Mesenchymal stem cell (in vitro differentiated cells and primary cell): ENCODE data around the gene C11orf21.

Source experiments
- DNase-seq: peaks from one replicate; pipeline ENCODE4 v3.0.0-alpha.2; 2013
- H2AFZ ChIP-seq: one replicate; pipeline ENCODE4 v1.6.1; 2013; ENCODE audit warnings: low read depth, mild to moderate bottlenecking, control low read depth, inconsistent platforms, low read length, moderate library complexity
- H2AK5ac ChIP-seq: 2 replicates; pipeline ENCODE4 v1.6.1; 2013; ENCODE audit warnings: low read length, moderate library complexity, mild to moderate bottlenecking, inconsistent platforms; ENCODE audit not compliant: severe bottlenecking
- H2BK120ac ChIP-seq: one replicate; pipeline ENCODE4 v1.6.1; 2013; ENCODE audit warnings: low read depth, mild to moderate bottlenecking, inconsistent platforms, low read length, moderate library complexity
- H2BK12ac ChIP-seq, 2 experiments: one replicate each; pipeline ENCODE4 v1.6.1; 2013; ENCODE audit warnings: inconsistent platforms in 2 of 2, low read length in 2 of 2, mild to moderate bottlenecking in 2 of 2, moderate library complexity in 2 of 2, control low read depth in 1 of 2
- H2BK15ac ChIP-seq: one replicate; pipeline ENCODE4 v1.6.1; 2013; ENCODE audit warnings: mild to moderate bottlenecking, low read depth, inconsistent platforms; ENCODE audit not compliant: poor library complexity, severe bottlenecking
- H2BK5ac ChIP-seq: 2 replicates; pipeline ENCODE4 v1.6.1; 2013; ENCODE audit warnings: low read depth, mild to moderate bottlenecking, low read length, control low read depth, inconsistent platforms; ENCODE audit not compliant: poor library complexity, severe bottlenecking
- H3K14ac ChIP-seq, 2 experiments: one replicate each; pipeline ENCODE4 v1.6.1; 2013; ENCODE audit warnings: inconsistent platforms in 2 of 2, low read length in 2 of 2, control low read depth in 1 of 2, mild to moderate bottlenecking in 1 of 2, moderate library complexity in 1 of 2
- H3K18ac ChIP-seq, 2 experiments: one replicate each; pipeline ENCODE4 v1.6.1; 2013; ENCODE audit warnings: inconsistent platforms in 2 of 2, low read length in 2 of 2, control low read depth in 1 of 2, low read depth in 1 of 2, mild to moderate bottlenecking in 1 of 2
- H3K23ac ChIP-seq, 2 experiments: one replicate each; pipeline ENCODE4 v1.6.1; 2013; ENCODE audit warnings: inconsistent platforms in 2 of 2, low read length in 2 of 2, mild to moderate bottlenecking in 2 of 2, moderate library complexity in 2 of 2, control low read depth in 1 of 2
- H3K27ac ChIP-seq: 2 replicates; pipeline ENCODE4 v1.5.1; 2013; ENCODE audit warnings: mild to moderate bottlenecking, moderate library complexity, low read length, control low read depth, inconsistent platforms; ENCODE audit not compliant: poor library complexity, severe bottlenecking
- H3K27me3 ChIP-seq, 2 experiments: 2 replicates each; pipeline versions ENCODE4 v1.6.1 to v1.7.0; 2013; ENCODE audit warnings: low read length in 2 of 2, mild to moderate bottlenecking in 2 of 2, moderate library complexity in 2 of 2, control low read depth in 1 of 2, inconsistent platforms in 1 of 2; ENCODE audit not compliant: control insufficient read depth in 1 of 2, insufficient read depth in 1 of 2
- H3K36me3 ChIP-seq, 2 experiments: 2 replicates each; pipeline versions ENCODE4 v1.6.1 to v1.7.0; 2013; ENCODE audit warnings: low read length in 2 of 2, control low read depth in 1 of 2, inconsistent platforms in 1 of 2, low read depth in 1 of 2, mild to moderate bottlenecking in 1 of 2; ENCODE audit not compliant: insufficient read depth in 2 of 2, control insufficient read depth in 1 of 2
- H3K4ac ChIP-seq, 2 experiments: one replicate each; pipeline ENCODE4 v1.6.1; 2013; ENCODE audit warnings: inconsistent platforms in 2 of 2, low read length in 2 of 2, mild to moderate bottlenecking in 2 of 2, moderate library complexity in 2 of 2, control low read depth in 1 of 2, low read depth in 1 of 2
- H3K4me1 ChIP-seq: 2 replicates; pipeline ENCODE4 v1.6.1; 2013; ENCODE audit warnings: low read depth, low read length, control low read depth; ENCODE audit not compliant: control insufficient read depth, insufficient read depth
- H3K4me2 ChIP-seq: 2 replicates; pipeline ENCODE4 v1.6.1; 2013; ENCODE audit warnings: low read length, mild to moderate bottlenecking, inconsistent platforms; ENCODE audit not compliant: poor library complexity, severe bottlenecking
- H3K4me3 ChIP-seq, 2 experiments: 2 replicates each; pipeline versions ENCODE4 v1.5.1 to v1.7.0; 2013; ENCODE audit warnings: low read length in 2 of 2, mild to moderate bottlenecking in 2 of 2, control low read depth in 1 of 2, low read depth in 1 of 2; ENCODE audit not compliant: insufficient read depth in 1 of 2
- H3K79me1 ChIP-seq: replicated peaks from 2 replicates; pipeline ENCODE4 v1.6.1; 2013; ENCODE audit warnings: mild to moderate bottlenecking, control low read depth, low read length, inconsistent platforms; ENCODE audit not compliant: poor library complexity, severe bottlenecking
- H3K9ac ChIP-seq: 2 replicates; pipeline ENCODE4 v1.7.0; 2013; ENCODE audit warnings: mild to moderate bottlenecking, low read length, moderate library complexity
- H3K9me3 ChIP-seq: 2 replicates; pipeline ENCODE4 v1.7.0; 2013; ENCODE audit warnings: mild to moderate bottlenecking, low read length; ENCODE audit not compliant: control insufficient read depth
- H4K8ac ChIP-seq: one replicate; pipeline ENCODE4 v1.6.1; 2013; ENCODE audit warnings: inconsistent platforms, mild to moderate bottlenecking, low read length, moderate library complexity
- H4K91ac ChIP-seq: one replicate; pipeline ENCODE4 v1.6.1; 2013; ENCODE audit warnings: mild to moderate bottlenecking, low read length, inconsistent platforms
- WGBS: methylation state at CpG from one replicate; pipeline ENCODE4 v1.1.7; 2013; ENCODE audit warnings: mixed read lengths; 5-methylcytosine and 5-hydroxymethylcytosine counted together

C11orf21 gene

DNA sequence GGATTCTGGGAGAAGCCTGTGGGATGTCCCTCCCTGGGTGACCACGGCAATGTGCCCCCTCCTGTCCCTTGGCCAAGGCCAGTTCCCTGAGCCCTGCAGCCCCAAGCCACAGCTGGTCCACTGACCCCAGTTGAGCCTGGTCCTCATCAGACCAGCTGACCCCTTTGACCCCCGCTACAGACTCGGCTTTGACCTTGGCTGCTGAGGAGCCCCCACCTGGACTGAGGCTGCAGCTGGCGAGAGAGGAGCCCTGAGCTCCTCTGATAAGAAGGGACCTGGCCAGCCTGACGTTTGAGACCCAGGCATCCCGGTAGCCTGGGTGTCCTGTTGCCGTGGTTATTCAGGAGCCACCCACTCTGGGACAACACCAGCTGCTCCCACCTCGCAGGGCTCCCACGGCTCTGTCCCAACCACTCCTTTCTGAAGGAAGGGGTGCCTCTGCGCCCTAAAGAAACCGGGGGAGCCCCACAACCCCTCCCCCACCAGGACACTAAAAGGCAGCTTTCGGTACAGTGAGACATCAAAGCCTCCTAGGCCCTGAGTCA, 34.3 kb downstream of the C11orf21 start:
- Histone ChIP-seq H3K9me3 (no peaks in the 10 kb centered on the region), H2BK15ac (no peak overlapping the region), H3K9ac (no peak overlapping the region), H3K18ac (no peak overlapping the region), H3K4me3 (no peak overlapping the region), H4K8ac (no peak overlapping the region), H3K36me3 (peaks cover 0 to 7% of the 10 kb centered on the region in 2 experiments), H3K14ac (no peak overlapping the region), H2AK5ac (no peak overlapping the region), H2BK12ac (no peak overlapping the region), H3K79me1 (no peaks in the 10 kb centered on the region), H4K91ac (no peak overlapping the region), H3K4ac (no peak overlapping the region), H2BK120ac (no peak overlapping the region), H3K23ac (no peak overlapping the region), H2AFZ (no peak overlapping the region), H2BK5ac (no peak overlapping the region), H3K27me3 (peaks cover 57 to 84% of the 10 kb centered on the region in 2 experiments), H3K27ac (no peak overlapping the region), H3K4me2 (no peak overlapping the region), H3K4me1 (peaks cover 11% of the 10 kb centered on the region)
- 82% methylated on average over 12 of the region's 12 CpGs for WGBS
- no peak for DNase-seq

DNA sequence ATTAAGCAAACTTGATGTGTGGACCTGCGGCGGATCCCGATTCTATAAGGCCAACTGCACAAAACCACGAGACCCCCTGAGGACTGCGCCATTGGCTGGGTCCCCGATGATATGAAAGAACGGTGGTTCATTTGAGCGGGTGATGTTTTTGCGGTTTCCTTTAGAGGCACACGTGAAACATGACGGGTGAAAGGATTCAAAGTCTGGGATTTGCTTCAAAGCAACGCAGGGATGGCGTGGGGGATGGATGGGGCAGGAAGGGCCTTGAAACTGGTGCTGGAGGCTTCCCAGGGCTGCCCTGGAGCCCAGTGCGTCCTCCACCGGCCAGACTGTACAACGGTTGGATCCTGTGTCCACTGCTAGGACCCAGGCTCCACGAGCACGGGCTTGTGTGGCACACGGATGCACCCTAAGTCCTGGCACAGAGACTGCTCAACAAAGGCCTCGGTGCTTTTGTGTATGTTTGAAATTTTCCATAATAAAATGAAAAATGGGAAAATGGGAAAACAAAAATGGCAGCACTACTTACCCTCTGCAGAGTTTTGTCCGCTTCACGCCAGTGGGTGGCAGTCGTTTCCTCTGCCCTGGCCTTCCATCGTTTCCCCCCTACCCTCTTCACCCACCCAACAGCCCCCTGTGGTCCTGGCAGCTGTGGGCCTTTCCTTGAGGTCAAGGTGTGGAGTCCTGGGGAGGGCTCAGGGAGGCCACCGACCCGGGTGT, 35.0 kb downstream of the C11orf21 start:
- Histone ChIP-seq H3K27me3 (peaks cover 57 to 84% of the 10 kb centered on the region in 2 experiments), H3K9ac (no peak overlapping the region), H2AFZ (no peak overlapping the region), H3K18ac (no peak overlapping the region), H2BK120ac (no peak overlapping the region), H3K4me1 (peaks cover 11% of the 10 kb centered on the region), H3K4me3 (no peak overlapping the region), H2AK5ac (no peak overlapping the region), H3K4ac (no peak overlapping the region), H2BK15ac (no peak overlapping the region), H3K4me2 (no peak overlapping the region), H3K27ac (no peak overlapping the region), H3K79me1 (no peaks in the 10 kb centered on the region), H3K9me3 (no peaks in the 10 kb centered on the region), H3K36me3 (peaks cover 0 to 7% of the 10 kb centered on the region in 2 experiments), H4K91ac (no peak overlapping the region), H2BK5ac (no peak overlapping the region), H3K14ac (no peak overlapping the region), H2BK12ac (no peak overlapping the region), H3K23ac (no peak overlapping the region), H4K8ac (no peak overlapping the region)
- DNase-seq = no peak
- WGBS = 95% methylated on average over 24 of the region's 26 CpGs

DNA sequence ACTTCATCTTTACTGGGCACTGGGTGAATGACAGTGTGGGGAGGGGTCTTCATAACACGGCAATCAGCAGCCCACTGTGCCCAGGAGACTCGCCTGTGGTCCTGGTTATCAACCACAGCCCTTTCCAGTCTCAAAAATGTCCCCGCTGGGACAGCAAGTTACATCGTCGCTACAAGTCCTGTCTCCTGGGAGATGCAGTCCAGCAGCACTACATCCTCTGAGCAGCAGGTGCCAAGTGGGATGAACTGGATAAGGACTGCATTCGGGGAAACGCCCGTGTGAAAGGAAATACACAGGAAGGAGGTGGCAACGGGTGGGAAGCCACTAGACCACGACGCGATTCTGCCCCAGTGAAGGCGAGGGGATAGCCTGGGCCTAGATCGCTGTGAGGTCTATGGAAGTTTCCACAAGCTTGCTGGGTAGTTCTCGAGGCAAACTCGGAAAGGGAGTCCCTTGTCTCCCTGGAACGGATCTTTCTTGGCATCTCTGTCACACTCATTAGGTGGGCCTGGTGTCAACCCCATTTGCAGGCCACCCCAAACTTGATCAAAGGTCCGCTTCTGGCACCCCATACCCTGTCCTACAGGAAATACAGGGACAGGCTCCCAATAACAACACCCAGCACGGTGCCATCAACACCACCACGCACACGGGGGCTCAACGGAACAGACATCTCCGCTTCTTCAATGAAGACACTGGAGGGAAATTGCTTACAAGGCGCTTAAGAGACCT, 35.7 kb downstream of the C11orf21 start:
- 89% methylated on average over 24 of the region's 24 CpGs for WGBS
- H3K4me2 ChIP-seq = no peak overlapping the region

DNA sequence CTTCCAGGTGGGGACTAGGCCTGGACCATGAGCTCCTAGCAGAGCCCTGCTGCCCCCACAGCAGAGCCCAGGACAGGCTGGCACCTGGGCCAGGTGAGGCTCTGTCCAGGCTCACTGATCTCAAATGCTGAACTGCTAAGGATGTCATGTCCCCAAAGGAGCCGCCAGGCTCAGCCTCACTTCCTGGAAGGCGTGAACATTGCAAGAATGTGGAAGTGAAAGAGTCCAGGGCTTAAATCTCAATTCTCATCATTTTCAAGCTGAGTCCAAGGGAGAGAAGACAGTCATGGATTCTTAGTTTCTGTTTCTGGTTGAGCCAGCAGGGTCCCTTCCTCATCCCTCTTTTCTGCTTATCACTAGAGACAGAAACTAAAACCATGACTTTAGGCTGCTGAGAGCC, 36.3 kb downstream of the C11orf21 start:
- H3K27me3 ChIP-seq = peaks cover 59 to 83% of the 10 kb centered on the region in 2 experiments
- no peak overlapping the region for H3K23ac ChIP-seq
- no peak overlapping the region for H3K18ac ChIP-seq
- H3K27ac ChIP-seq = no peak overlapping the region
- H2AK5ac ChIP-seq = no peak overlapping the region
- no peak overlapping the region for H2BK120ac ChIP-seq
- H3K9ac ChIP-seq = no peak overlapping the region
- H2BK5ac ChIP-seq = no peak overlapping the region
- 93% methylated on average over 2 of the region's 2 CpGs for whole genome bisulfite sequencing
- no peak overlapping the region for H3K4me2 ChIP-seq
- H2AFZ ChIP-seq = no peak overlapping the region
- no peak for DNase-seq
- no peak overlapping the region for H2BK15ac ChIP-seq
- no peak overlapping the region for H3K4ac ChIP-seq
- H2BK12ac ChIP-seq = no peak overlapping the region
- no peaks in the 10 kb centered on the region for H3K79me1 ChIP-seq
- peaks cover 11% of the 10 kb centered on the region for H3K4me1 ChIP-seq
- no peak overlapping the region for H4K8ac ChIP-seq
- no peaks in the 10 kb centered on the region for H3K9me3 ChIP-seq
- H3K36me3 ChIP-seq = peaks cover 0 to 7% of the 10 kb centered on the region in 2 experiments
- no peak overlapping the region for H4K91ac ChIP-seq
- no peak overlapping the region for H3K14ac ChIP-seq
- H3K4me3 ChIP-seq = peak overlapping the region in 1 of 2 experiments; percentile 10

More for the DNA sequence above, 35.7 kb downstream of the C11orf21 start:
- Histone ChIP-seq H2AK5ac (no peak overlapping the region), H2AFZ (no peak overlapping the region), H3K9me3 (no peaks in the 10 kb centered on the region), H3K36me3 (peaks cover 0 to 7% of the 10 kb centered on the region in 2 experiments), H2BK120ac (no peak overlapping the region), H3K4me1 (peaks cover 11% of the 10 kb centered on the region), H4K91ac (no peak overlapping the region), H3K4ac (no peak overlapping the region), H3K27ac (no peak overlapping the region), H3K4me3 (no peak overlapping the region), H3K27me3 (peaks cover 59 to 79% of the 10 kb centered on the region in 2 experiments), H2BK5ac (no peak overlapping the region), H3K18ac (no peak overlapping the region), H3K14ac (no peak overlapping the region), H3K9ac (no peak overlapping the region), H3K79me1 (no peaks in the 10 kb centered on the region), H2BK12ac (no peak overlapping the region), H4K8ac (no peak overlapping the region), H2BK15ac (no peak overlapping the region), H3K23ac (no peak overlapping the region)
- DNase-seq = no peak
